SKM-1 treated with dmso at 0.1 percent for 144 hours (cell line): ENCODE data around the gene KRT73.

Experiments
- DNase-seq: peaks from one replicate; lab custom pipeline; 2025; ENCODE audit not compliant: unreplicated experiment; lab: John Stamatoyannopoulos, UW

The KRT73 gene

DNA sequence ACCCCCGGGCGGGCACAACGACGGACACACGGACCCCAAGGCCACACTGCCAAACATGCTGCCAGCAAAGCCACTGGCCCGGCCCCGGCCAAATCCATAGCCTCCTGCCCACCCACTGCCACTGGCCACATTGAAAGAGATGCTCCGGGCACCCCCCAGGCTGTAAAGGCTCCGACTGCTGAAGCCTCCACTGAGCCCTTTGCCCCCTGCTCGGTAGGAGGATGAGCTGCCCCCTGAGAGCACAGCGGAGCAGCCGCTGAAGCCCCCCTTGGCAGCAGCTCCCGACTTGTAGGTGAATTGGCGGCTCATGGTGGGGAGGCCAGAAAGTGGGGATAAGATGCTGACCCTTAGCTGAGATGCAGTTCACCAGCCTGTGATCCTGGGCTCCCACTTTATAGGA lies at the start of gene KRT73:
TSS of gene KRT73 (minus strand) at position 344 of the 400 bp plus-strand sequence. CDS start at position 309, 35 bp downstream.
- no peak for DNase-seq

DNA sequence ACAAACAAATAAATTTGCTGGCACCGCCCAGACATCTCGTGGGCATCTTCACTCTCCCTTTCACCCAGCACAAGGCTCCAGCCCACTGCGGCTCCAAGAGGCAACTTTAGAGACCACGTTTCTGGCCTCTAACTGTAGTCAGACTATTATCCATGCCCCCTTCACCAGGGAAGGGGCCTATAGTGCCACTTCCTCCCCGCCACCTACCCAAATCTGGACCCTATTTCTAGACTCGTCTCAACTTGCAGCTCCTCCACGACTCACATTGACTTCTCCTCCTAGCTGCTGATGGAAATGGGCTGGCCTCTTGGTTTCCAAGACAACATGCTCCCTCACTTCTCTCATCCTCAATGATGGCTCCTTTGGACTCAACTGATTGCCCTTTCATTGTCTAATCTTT lies 49.6 kb upstream of the KRT73 start:
- no peak for DNase-seq

DNA sequence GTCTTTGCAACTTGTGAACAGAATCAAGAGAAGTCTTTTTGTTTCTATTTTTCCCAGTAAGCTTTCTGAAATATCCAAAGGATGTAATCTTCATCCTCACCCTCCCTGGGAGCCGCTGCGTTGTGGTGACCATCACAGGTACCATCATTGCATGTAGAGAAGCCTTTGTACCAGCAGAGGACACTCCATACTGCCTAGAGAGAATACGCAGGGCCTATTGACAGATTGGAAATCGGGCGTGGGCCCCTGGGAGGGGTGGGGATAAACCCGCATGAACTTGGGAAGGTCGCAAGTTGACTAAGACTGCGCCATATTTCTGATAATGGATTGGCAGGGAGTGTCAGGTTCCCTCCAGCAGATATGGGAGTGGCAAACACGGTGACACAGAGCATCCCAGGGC lies 49.1 kb upstream of the KRT73 start:
- DNase-seq = no peak

DNA sequence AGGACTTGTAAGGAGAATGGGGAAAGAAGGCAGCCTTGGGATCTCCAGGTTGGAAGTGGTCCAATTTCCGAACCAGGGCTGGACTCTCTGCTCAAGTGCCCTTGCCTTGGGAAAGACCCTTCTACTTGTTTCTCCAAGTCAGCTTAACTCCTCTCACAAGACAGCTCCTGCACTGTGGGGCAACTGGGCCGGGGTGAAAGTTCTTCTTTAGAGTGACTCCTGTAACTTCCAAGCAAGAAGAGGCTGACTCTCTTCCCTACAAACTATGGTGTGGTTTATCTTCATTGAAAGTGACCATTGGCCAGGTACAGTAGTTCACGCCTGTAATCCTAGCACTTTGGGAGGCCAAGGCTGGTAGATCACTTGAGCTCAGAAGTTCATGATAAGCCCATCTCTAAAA lies 48.1 kb upstream of the KRT73 start:
- no peak for DNase-seq

DNA sequence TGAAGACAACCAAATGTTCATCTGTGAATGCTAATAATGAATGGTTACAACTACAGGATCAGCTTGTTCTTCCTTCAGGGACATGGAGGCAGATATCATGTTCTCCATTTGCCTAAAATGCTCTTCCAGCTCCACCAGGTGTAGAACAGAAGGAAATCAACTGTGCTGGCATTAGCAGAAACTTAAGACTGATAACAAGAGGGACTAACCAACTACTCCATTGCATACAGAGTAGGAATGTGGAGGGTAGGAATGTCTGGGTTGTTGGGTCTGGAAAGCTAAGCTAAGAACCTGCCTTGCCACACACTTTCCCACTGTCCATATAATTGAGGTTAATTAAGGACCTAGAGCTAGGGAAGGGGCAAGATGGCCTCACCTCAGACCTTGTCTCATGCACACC lies 45.1 kb upstream of the KRT73 start:
- DNase-seq = no peak

DNA sequence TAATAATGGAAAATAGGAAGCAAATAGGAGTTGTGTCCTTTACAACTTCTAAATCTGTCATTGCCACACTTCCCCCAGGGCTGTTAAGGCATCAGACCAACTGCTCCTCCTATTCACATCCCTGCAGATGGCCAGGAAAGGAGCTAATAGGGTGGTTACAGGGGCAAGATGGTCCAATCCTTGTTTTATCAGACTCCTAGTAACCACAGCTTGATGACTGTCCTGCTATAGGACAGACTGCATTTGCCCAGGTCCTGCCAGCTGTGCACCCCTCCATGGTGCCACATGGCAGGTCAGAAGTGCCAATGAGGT lies 44.5 kb upstream of the KRT73 start:
- no peak for DNase-seq

DNA sequence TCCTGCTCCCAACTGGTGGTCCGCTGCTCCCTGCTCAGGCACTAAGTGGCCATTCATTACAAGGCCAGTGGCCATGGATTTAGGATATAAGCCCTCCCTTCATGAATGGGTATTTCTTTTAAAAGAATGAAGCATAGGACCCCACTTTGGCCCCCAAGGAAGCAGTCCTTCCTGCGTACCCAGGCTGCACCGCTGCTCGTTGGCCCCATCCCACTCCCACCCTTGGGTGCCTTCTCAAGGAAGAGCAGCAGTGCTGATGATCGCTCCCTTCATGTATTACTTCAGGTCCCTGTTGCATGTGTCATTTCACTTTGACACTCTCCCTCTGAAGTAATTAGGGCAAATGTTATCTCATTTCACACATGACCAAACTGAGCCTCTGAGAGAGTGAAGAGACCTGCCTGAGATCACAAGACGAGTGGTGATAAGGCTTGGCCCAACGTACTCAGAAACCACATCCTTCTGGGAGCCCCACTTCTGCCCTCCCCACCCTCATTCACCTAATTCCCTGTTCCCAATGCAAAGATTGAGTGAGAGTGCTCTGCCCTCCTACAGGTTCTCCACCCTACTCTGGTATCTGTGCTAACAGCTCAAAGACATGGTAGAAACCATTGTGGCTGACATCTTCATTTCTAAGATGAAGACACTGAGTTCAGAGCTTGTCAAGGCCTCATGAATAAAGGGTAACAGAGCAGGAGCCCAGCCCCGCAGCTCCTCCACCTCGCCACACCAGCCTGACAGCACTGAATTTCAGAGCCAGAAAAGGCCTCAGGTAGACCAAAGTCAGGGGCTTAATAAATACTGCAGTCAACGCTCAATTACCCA lies 43.9 kb upstream of the KRT73 start:
- no peak for DNase-seq

DNA sequence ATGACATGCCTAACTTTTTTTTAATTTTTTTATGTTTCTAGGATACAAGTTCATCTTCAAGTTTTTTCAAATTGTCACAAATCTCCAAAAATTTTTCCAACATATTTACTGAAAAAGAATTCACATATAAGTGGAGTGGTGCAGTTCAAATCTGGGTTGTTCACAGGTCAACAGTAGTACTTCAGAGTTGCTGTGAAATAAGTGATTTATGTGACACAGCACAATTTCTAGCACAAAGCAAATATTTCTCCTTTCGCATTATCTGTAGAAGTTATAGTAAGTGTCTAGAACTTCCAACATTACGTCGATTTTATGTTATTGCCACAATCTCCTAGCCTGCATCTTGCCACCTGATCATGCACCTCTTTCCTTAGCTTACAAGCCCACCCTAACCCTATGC lies 43.3 kb upstream of the KRT73 start:
- DNase-seq = no peak

DNA sequence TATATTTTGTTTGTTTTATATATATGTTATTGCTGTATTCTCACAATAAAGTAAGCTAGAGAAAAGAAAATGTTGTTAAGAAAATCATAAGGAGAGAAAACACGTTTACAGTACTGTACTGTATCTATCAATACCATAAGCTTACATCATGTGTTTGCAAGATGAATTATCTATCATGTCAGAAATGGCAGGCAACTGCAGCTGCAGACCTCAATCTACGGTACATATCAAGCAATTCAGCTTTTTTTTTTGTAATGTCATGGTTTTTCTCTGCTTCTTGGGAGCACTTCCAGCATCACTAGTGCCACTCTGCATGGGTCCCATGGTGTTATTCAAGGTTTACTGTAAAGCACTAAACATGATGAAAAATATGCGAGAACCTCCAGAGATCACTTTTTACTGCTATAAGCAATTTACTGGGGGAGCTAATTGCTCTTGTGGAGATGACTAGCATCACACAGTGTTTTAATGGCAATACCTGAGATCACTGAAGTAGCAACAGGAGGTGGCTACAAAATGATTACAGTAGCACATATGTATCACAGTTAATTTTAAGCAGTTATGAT lies 42.7 kb upstream of the KRT73 start:
- no peak for DNase-seq

DNA sequence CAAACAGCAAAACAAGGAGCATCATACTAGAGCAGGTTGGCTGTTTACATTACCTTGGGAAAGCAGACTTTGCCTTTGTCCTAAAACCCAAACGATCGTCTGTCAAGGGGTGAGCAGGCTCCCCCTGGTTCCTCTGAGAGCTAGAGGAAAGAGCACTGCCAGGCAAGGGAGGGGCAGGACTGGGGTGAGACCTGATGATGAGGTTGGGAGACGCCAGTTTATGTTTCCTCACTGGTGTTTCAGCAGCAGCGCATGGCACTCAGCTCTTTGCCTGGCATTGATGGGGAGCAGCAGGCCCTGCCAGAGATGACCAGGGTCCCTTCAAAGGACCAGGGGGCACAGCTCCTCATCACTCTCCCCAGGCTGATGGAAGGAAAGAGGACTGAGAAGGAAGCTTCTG lies 41.6 kb upstream of the KRT73 start:
- DNase-seq = no peak

DNA sequence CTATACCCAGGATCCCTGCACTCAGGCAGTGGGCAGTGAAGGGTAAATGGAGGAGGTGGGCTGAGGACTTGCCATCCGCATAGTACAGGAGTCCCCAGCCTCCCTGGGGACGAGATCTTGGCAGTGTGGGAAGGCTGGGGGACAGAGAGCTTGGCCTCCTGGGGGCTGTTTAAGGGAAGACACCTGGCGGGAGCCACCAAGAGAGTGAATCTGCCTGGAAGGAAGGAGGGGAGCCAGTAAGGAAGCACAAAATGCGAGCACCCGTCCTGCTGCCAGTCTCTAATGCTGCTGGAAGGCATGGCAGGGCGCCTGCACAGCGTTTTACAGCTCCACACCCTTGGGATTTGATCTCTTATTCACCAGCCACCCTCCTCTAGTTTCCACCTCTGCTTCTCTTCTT lies 41.0 kb upstream of the KRT73 start:
- no peak for DNase-seq

DNA sequence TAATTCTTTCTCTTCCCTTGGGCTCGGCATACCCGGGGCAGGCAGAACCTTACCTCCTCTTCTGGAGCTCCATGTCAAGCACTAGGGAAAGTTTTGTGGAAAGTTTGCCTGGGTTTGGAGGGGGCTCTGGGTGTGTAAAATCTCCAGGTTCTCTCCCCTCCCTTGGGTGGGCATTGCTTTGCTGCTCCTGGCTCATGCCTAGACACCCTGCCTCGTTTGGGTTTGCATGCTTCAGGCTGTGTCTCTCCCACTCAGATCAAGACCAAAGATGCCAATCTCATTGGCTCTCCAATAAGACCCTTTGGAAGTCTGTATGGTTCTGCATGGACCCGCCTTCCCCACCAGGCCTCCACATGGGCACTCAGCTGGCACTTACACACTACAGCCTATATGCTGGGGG lies 39.8 kb upstream of the KRT73 start:
- no peak for DNase-seq

DNA sequence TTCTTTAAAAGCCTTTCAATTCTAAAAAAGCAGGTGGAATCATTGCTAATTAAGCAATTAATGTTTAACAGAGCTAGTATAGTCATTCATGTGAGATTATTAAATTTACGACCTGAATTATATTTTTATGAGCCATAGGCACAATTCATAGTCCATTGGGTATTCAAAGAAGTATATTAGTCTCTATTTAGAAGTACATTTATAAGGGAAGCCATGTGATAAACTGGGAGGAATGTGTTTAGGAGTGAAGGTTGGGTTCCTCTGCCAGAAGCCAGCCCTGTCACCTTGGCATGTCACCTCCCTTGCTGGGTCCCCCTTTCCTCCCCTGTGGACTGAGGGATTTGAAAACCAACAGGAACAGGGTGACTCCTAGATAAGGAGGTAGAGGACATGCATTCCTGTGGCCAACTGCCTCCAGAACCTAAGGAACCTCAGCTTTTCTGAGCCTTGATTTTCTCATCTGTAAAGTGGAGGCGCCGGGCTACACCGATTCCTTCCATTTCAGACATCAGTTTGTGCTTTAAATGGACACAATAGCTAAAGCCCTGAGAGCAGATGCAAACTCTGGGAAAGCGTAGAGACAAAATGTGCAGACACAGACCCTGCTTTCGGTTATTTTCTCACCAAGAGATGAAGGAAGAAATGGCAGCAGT lies 39.0 kb upstream of the KRT73 start:
- no peak for DNase-seq

DNA sequence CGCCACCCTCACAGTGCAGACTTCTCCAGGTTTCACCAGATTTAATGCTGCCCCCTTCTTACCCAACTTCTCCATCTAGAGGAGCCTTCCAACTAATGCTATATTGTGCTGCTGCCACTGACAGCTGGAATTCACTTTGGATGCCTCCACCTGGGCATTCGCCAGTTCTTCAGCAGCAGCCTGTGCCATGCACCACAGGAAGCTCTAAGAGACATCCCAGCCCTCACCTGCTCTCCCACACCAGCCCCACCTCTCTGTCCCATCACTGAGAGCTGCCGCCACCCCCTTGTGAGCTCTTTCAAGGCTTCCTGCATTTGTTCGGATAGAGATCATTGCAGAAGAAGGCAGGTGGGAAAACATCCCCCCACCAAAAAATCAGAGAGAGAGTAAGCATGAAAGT lies 38.3 kb upstream of the KRT73 start:
- no peak for DNase-seq

DNA sequence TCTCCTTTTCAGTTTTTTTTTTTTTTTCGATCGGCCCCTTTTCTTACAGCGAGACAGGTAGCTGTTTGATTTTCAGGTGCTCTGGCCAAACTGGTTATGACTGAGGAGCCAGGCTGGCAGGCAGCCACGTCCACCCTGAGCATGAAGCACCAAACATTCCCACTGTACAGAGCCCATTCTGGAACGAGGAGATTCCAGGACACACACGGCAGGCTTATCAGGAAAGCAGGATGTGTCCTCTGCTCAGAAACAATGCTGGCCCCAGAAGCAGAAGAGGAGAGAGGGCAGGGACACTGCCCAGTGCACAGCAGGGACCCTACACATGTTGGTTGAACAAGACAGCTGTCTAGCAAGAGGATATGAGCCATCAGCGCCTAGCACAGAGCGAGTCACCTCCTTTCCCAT lies 37.4 kb upstream of the KRT73 start:
- DNase-seq = no peak

DNA sequence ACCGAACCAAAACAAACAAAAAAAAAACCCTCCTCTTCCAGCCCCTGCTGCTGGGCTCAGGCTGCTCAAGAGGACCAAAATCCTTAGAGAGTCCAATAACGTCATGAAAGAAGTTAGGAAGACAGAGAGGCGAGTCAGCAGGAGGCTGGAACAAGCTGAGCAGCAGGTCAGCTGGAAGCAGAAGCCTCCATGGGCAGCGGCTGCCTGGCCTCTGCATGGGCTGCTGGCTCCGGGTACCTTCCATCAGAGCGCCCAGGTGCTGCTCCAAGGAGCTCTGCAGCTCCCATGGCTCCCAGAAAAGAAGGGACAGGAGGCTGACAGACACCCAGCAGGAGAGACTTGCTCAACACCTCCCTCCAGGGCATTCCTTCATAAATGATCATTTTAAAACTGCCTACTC lies 36.9 kb upstream of the KRT73 start:
- no peak for DNase-seq

DNA sequence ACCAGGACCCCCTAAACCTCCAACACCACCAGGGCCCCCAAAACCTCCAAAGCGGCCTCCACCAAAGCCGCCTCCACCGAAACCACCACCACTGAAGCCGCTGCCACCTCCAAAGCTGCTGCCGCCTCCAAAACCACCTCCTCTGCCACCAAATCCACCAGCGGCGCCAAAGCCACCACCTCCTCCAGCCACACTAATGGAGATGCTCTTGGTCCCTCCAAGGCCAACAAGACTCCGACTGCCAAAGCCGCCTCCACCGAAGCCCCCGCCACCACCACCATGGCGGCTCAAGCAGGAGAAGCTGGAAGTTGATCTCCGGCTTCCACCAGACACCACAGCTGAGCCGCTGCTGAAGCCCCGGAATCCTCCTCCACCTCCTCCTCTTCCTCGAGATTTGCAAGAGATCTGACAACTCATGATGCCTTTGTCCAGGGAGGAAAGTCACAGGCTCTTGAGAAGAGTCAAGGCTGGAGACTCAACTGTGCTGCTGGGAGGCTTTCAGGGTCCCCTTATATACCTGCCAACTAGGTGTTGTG lies 33.4 kb upstream of the KRT73 start, which contains the start of gene KRT2:
TSS of gene KRT2 (minus strand) at position 486 of the 536 bp plus-strand sequence. CDS start at position 417, 69 bp downstream.
- DNase-seq = no peak

DNA sequence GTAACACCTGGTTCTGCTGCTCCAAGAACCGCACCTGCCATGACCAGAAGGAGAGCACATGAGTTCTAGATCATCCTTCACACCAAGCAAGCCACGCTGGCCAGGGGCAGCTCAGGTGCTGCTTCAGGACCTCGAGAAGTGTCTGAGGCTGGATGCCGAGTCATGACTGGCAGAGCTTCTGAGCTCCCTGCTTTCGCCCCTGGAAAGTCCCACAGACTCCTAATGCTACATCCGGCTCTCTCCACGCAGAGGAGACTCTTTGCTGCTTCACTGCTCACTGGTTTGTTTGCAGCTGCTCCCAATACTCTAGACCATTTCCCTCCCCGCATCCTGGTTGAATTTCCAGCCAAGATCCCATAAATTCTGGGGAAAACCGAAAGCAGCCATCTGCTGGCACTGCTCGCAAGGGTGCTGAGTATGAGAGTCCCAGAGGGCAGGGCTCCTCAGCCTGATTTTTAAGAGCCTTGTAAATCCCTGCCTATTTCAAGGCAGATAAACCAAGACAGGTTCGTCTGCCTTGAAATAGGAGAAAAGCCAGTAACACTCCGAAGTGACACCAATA lies 32.2 kb upstream of the KRT73 start:
- DNase-seq = no peak

DNA sequence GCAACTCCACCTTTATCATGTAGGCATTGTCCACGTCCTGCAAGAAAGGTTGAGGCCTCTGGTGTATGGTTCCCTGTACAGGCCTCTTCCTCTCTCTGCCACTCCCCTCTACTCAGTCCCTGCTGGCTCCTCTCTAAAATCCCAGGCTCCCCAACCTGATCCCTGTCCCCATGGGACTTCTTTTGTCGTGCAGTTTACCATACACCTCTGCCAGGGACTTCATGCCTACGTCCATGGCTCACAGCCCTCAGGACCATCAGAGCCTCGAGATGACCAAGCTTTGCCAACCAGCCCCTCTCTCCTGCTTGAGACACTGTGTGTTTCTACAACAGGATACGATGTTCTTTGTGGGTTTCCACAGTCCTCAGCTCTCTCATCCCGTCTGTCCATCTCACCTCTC lies 30.7 kb upstream of the KRT73 start:
- DNase-seq = no peak

DNA sequence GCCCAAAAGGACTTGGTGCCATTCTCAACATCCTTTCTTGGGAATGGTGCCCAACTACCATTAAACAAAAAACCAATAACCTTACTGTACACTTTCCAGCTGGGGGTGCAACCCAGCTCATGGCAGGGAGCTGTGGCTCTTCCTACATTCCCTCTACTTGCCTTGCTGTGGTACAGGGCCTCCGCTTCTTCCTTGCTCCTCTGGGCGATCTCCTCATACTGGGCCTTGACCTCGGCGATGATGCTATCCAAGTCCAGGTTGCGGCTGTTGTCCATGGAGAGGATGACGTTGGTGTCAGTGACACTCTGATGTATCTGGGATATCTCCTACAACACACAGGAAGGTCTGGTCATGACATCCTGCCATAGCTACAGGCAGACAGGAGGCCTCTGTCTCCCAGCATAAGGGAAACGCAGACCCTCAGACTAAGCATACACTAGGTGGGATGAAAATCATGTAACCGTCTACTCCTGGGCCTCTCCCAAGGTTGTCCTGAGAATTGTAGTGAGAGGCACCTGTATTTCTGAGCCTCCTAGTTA lies 29.7 kb upstream of the KRT73 start:
- no peak for DNase-seq

DNA sequence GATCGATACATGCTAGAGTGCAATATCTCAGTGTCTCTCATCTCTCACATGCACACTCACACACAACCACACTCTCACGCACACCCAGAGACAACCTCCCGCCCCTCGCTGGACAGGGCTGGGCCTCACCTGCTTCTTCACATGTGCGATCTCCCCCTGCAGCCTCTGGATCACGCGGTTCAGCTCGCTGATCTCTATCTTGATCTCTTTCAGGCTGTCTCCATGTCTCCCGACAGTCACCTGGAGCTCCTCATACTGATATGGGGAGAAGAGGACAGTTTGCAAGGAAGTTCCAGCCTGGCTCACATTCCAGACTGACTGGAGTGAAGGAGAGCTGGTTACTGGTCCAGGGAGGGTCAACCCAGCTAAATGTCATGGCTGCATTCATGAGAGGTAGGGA lies 29.2 kb upstream of the KRT73 start:
- no peak for DNase-seq

DNA sequence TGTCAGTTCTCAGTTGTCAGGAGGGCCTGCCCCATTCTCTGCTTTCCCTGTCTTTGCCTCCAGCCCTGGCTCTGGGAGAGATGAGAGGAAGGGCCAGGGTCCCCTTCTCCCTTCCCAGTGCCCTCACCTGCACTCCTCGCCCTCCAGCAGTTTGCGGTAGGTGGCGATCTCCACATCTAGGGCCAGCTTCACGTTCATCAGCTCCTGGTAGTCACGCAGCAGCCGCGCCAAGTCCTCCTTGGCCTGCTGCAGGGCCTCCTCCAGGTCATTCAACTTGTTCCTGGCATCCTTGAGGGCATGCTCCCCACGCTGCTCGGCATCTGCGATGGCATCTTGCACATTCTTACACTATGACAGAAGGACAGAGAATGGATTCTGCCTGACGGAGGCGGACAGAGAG lies 28.3 kb upstream of the KRT73 start:
- DNase-seq = no peak
